22Rv1 (cell line): ENCODE measurements around the gene TIE1.

ENCODE experiments used
- H3K27ac ChIP-seq: fragments of 450-650 bp; 2 replicates; pipeline ENCODE4 v1.5.1; 2017
- CTCF ChIP-seq: fragments of 450-650 bp; IDR thresholded peaks from 2 replicates; pipeline ENCODE4 v1.5.1; 2017; ENCODE audit warnings: mild to moderate bottlenecking
- ZFX ChIP-seq: fragments of 450-650 bp; IDR thresholded peaks from 2 replicates; pipeline ENCODE4 v1.6.1; 2017; ENCODE audit warnings: antibody characterized with exemption, borderline replicate concordance

Gene TIE1

GRCh38 chr1:43340559-43340958 lies 39.8 kb downstream of the TIE1 start:
- TF ChIP-seq CTCF = no peak
- no peak for TF ChIP-seq ZFX
- H3K27ac ChIP-seq = no peak overlapping the region

- no peak overlapping the region for H3K27ac ChIP-seq
- TF ChIP-seq ZFX (no peak), CTCF (no peak)
These were observed 43.6 kb downstream of the TIE1 start for GRCh38 chr1:43344267-43344850.

GRCh38 chr1:43345120-43345519 lies 44.3 kb downstream of the TIE1 start:
- TF ChIP-seq CTCF (no peak), ZFX (no peak)
- no peak overlapping the region for H3K27ac ChIP-seq

- TF ChIP-seq CTCF (no peak), ZFX (no peak)
- no peak overlapping the region for H3K27ac ChIP-seq
These were observed 45.9 kb downstream of the TIE1 start for GRCh38 chr1:43346636-43347035.

GRCh38 chr1:43348343-43348808 lies 47.6 kb downstream of the TIE1 start:
- H3K27ac ChIP-seq = peak overlapping the region; percentile 94
- TF ChIP-seq CTCF (no peak), ZFX (no peak)

GRCh38 chr1:43348809-43349593 lies 48.2 kb downstream of the TIE1 start:
- peak overlapping the region; percentile 94 for H3K27ac ChIP-seq
- TF ChIP-seq ZFX (no peak), CTCF (no peak)
